ENCODE measurements around the gene TMEM35B.

The TMEM35B gene

GRCh38 chr1:34977858-34978257 is 7.3 kb downstream of the TMEM35B start:
- in situ Hi-C loops (cut with HindIII; ENCODE audit: low sequenced_read_pairs): no loop called here
- TF ChIP-seq CTCF (IDR thresholded peaks at IDR 0.05; ENCODE audit: low read depth, low read length, missing control alignments): no peak
- no peak for DNase-seq (ENCODE audit: low read depth)
- no peak overlapping the region for H3K4me3 ChIP-seq (ENCODE audit: low read depth, low read length)

- DNase-seq (ENCODE audit: low read depth): no peak
- H3K4me3 ChIP-seq (ENCODE audit: low read depth, low read length): no peak overlapping the region
- no peak for TF ChIP-seq CTCF (IDR thresholded peaks at IDR 0.05; ENCODE audit: low read depth, low read length, missing control alignments)
- in situ Hi-C loops (cut with HindIII; ENCODE audit: low sequenced_read_pairs): no loop called here
Measured at GRCh38 chr1:34977210-34977471, 8.0 kb downstream of the TMEM35B start.

- TF ChIP-seq CTCF (IDR thresholded peaks at IDR 0.05; ENCODE audit: low read depth, low read length, missing control alignments): no peak
- in situ Hi-C loops (cut with HindIII; ENCODE audit: low sequenced_read_pairs): no loop called here
- no peak overlapping the region for H3K4me3 ChIP-seq (ENCODE audit: low read depth, low read length)
- no peak for DNase-seq (ENCODE audit: low read depth)
Measured at GRCh38 chr1:34976384-34977209, 8.6 kb downstream of the TMEM35B start.

GRCh38 chr1:34975771-34976170 is 9.4 kb downstream of the TMEM35B start:
- no peak for TF ChIP-seq CTCF (IDR thresholded peaks at IDR 0.05; ENCODE audit: low read depth, low read length, missing control alignments)
- in situ Hi-C loops (cut with HindIII; ENCODE audit: low sequenced_read_pairs): no loop called here
- H3K4me3 ChIP-seq (ENCODE audit: low read depth, low read length): no peak overlapping the region
- no peak for DNase-seq (ENCODE audit: low read depth)

GRCh38 chr1:34975338-34975737 is 9.8 kb downstream of the TMEM35B start:
- no peak for DNase-seq (ENCODE audit: low read depth)
- H3K4me3 ChIP-seq (ENCODE audit: low read depth, low read length): no peak overlapping the region
- no peak for TF ChIP-seq CTCF (IDR thresholded peaks at IDR 0.05; ENCODE audit: low read depth, low read length, missing control alignments)
- in situ Hi-C loops (cut with HindIII; ENCODE audit: low sequenced_read_pairs): no loop called here

- in situ Hi-C loops (cut with HindIII; ENCODE audit: low sequenced_read_pairs): no loop called here
- no peak overlapping the region for H3K4me3 ChIP-seq (ENCODE audit: low read depth, low read length)
- no peak for TF ChIP-seq CTCF (IDR thresholded peaks at IDR 0.05; ENCODE audit: low read depth, low read length, missing control alignments)
- no peak for DNase-seq (ENCODE audit: low read depth)
Measured at GRCh38 chr1:34974626-34975025, 10.5 kb downstream of the TMEM35B start.

All from astrocyte of the cerebellum (primary cell).